Stomach (tissue), 4 donors: Measurements from ENCODE around the gene MAFB.

Experiments used
- EP300 ChIP-seq: sonication (generic); formaldehyde crosslinking; IDR thresholded peaks from one replicate; pipeline ENCODE4 v1.6.1; 2017; ENCODE audit warnings: antibody characterized with exemption
- POLR2A ChIP-seq, 4 donors: fragments of 450-650 bp; IDR thresholded peaks; one replicate each; pipeline ENCODE4 v1.6.1; 2016; ENCODE audit warnings: antibody characterized with exemption in 4 of 4, control low read depth in 2 of 4, mild to moderate bottlenecking in 1 of 4, moderate library complexity in 1 of 4
- POLR2AphosphoS5 ChIP-seq, 3 donors: sonication (generic); formaldehyde crosslinking; IDR thresholded peaks; one replicate each; pipeline ENCODE4 v1.6.1; 2016; ENCODE audit warnings: antibody characterized with exemption in 3 of 3
- TF ChIP-seq, protein P1 (sequence below), 7 experiments: fragments of 450-650 bp in 4 of 7; fragments of 200-600 bp in 3 of 7; sonication (generic) in 3 of 7; IDR thresholded peaks; one replicate each; pipeline ENCODE4 v1.5.1; 2016 to 2019; ENCODE audit warnings: antibody characterized with exemption in 7 of 7, control low read depth in 2 of 7, mild to moderate bottlenecking in 1 of 7

DNA sequence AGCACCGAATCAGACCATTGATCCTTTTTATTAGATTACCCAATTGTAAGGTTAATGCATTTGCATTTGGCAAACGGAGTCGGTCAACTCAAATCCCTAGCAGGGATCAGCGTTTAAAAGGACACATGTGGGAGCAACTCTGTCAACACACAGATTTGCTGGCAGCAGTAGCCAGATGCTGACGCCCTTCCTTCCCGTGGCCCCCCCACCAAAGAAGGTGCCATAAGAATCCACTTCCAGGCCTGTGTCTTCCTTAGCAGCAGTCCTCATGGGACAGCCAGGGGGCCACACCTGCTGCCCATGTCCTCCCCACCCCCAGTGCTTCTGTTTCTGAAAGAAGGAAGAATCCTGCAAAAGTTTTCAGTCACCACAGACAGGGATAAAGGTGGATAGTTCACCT, 24.5 kb upstream of the MAFB start:
- TF ChIP-seq, protein P1, sequence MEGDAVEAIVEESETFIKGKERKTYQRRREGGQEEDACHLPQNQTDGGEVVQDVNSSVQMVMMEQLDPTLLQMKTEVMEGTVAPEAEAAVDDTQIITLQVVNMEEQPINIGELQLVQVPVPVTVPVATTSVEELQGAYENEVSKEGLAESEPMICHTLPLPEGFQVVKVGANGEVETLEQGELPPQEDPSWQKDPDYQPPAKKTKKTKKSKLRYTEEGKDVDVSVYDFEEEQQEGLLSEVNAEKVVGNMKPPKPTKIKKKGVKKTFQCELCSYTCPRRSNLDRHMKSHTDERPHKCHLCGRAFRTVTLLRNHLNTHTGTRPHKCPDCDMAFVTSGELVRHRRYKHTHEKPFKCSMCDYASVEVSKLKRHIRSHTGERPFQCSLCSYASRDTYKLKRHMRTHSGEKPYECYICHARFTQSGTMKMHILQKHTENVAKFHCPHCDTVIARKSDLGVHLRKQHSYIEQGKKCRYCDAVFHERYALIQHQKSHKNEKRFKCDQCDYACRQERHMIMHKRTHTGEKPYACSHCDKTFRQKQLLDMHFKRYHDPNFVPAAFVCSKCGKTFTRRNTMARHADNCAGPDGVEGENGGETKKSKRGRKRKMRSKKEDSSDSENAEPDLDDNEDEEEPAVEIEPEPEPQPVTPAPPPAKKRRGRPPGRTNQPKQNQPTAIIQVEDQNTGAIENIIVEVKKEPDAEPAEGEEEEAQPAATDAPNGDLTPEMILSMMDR (IDR thresholded peaks at IDR 0.05) = no peak
- no peak for TF ChIP-seq POLR2AphosphoS5 (IDR thresholded peaks at IDR 0.05)
- TF ChIP-seq POLR2A (IDR thresholded peaks at IDR 0.05) = no peak
- no peak for TF ChIP-seq EP300
